NCI-H1092 treated with DMSO at 0.1 percent for 48 hours (cell line): ENCODE measurements around the gene LEKR1.
"Not testable (repeated sequence)": the region's sequence is repeated elsewhere in the genome, so short reads cannot be mapped to it uniquely, and the experiment has no call there.

Source experiments
- DNase-seq: peaks from one replicate; lab custom pipeline; 2025; lab: John Stamatoyannopoulos, UW

LEKR1 gene

GRCh38 chr3:156908398-156908797 is 82.2 kb downstream of the LEKR1 start:
- no peak for DNase-seq

- DNase-seq, result no peak
Measured at GRCh38 chr3:156910022-156910421, 83.9 kb downstream of the LEKR1 start.

GRCh38 chr3:156910831-156911230 is 84.7 kb downstream of the LEKR1 start:
- DNase-seq, result not testable (repeated sequence)

- not testable (repeated sequence) for DNase-seq
Measured at GRCh38 chr3:156914300-156914699, 88.1 kb downstream of the LEKR1 start.

- DNase-seq, result no peak
Measured at GRCh38 chr3:156915372-156915771, 89.2 kb downstream of the LEKR1 start.

- DNase-seq, result no peak
Measured at GRCh38 chr3:156918746-156919145, 92.6 kb downstream of the LEKR1 start.

- DNase-seq, result no peak
Measured at GRCh38 chr3:156919818-156920217, 93.7 kb downstream of the LEKR1 start.

GRCh38 chr3:156920399-156920798 is 94.2 kb downstream of the LEKR1 start:
- DNase-seq, result no peak

- no peak for DNase-seq
Measured at GRCh38 chr3:156923349-156923748, 97.2 kb downstream of the LEKR1 start.

GRCh38 chr3:156938724-156939123 is 112.6 kb downstream of the LEKR1 start:
- no peak for DNase-seq

- DNase-seq, result no peak
Measured at GRCh38 chr3:156939315-156939714, 113.2 kb downstream of the LEKR1 start.

GRCh38 chr3:156941311-156941710 is 115.2 kb downstream of the LEKR1 start:
- no peak for DNase-seq

GRCh38 chr3:156948402-156949210 is 122.5 kb downstream of the LEKR1 start:
- no peak for DNase-seq

GRCh38 chr3:156952011-156952410 is 125.9 kb downstream of the LEKR1 start:
- DNase-seq, result no peak

- DNase-seq, result no peak
Measured at GRCh38 chr3:156957715-156958114, 131.6 kb downstream of the LEKR1 start.

- no peak for DNase-seq
Measured at GRCh38 chr3:156963096-156963495, 136.9 kb downstream of the LEKR1 start.

GRCh38 chr3:156964577-156964976 is 138.4 kb downstream of the LEKR1 start:
- no peak for DNase-seq

- not testable (repeated sequence) for DNase-seq
Measured at GRCh38 chr3:156966349-156966748, 140.2 kb downstream of the LEKR1 start.

GRCh38 chr3:156973954-156974353 is 147.8 kb downstream of the LEKR1 start:
- DNase-seq, result no peak

GRCh38 chr3:156974931-156975330 is 148.8 kb downstream of the LEKR1 start:
- DNase-seq, result no peak

GRCh38 chr3:156975721-156976120 is 149.6 kb downstream of the LEKR1 start:
- no peak for DNase-seq

- no peak for DNase-seq
Measured at GRCh38 chr3:156976933-156977332, 150.8 kb downstream of the LEKR1 start.

GRCh38 chr3:156978481-156978961 is 152.4 kb downstream of the LEKR1 start:
- no peak for DNase-seq

- no peak for DNase-seq
Measured at GRCh38 chr3:156981005-156981404, 154.9 kb downstream of the LEKR1 start.
